ENCODE measurements around the gene PPFIA3. TPM values are rescaled to one million over a fixed set of nuclear protein-coding genes. Genes with fewer than 3 reads are reported as not detected.

Gene PPFIA3
- total and polyA plus RNA-seq, 9 donors, result 0.55 to 6.1 (median 3.2) TPM

- Histone ChIP-seq H3K9me3 (no peaks in the 10 kb centered on the region), H3K4me1 (ENCODE audit: insufficient read depth) (no peaks in the 10 kb centered on the region), H3K27me3 (no peaks in the 10 kb centered on the region), H3K4me3 (no peak overlapping the region), H3K27ac (no peak overlapping the region), H3K36me3 (no peaks in the 10 kb centered on the region)
- TF ChIP-seq EP300 (IDR thresholded peaks at IDR 0.05) (no peak), POLR2A (IDR thresholded peaks at IDR 0.05) (no peak), CTCF (IDR thresholded peaks at IDR 0.05) (no peak)
- 46 to 59% (median 57%) methylated on average over 24 of the region's 24 CpGs for WGBS, 3 donors
- intact Hi-C loops (cut with DNase I), result no loop called here
- no peak for DNase-seq
Measured at GRCh38 chr19:49165111-49165750, 45.9 kb downstream of the PPFIA3 start.

- intact Hi-C loops (cut with DNase I), result no loop called here
- Histone ChIP-seq H3K4me3 (no peak overlapping the region), H3K36me3 (no peaks in the 10 kb centered on the region), H3K27me3 (no peaks in the 10 kb centered on the region), H3K9me3 (no peaks in the 10 kb centered on the region), H3K4me1 (ENCODE audit: insufficient read depth) (no peaks in the 10 kb centered on the region), H3K27ac (no peak overlapping the region)
- DNase-seq, result no peak
- TF ChIP-seq CTCF (IDR thresholded peaks at IDR 0.05), result no peak
- no peak for TF ChIP-seq EP300 (IDR thresholded peaks at IDR 0.05)
- TF ChIP-seq POLR2A (IDR thresholded peaks at IDR 0.05), result no peak
- WGBS, 3 donors, result 23 to 41% (median 35%) methylated on average over 24 to 30 of the region's 30 CpGs
Measured at GRCh38 chr19:49165865-49166301, 46.5 kb downstream of the PPFIA3 start.

GRCh38 chr19:49167857-49168409, 48.6 kb downstream of the PPFIA3 start:
- Histone ChIP-seq H3K27ac (no peak overlapping the region), H3K36me3 (no peaks in the 10 kb centered on the region), H3K4me1 (ENCODE audit: insufficient read depth) (no peaks in the 10 kb centered on the region), H3K4me3 (no peak overlapping the region), H3K9me3 (no peaks in the 10 kb centered on the region), H3K27me3 (no peaks in the 10 kb centered on the region)
- DNase-seq, result no peak
- no peak for TF ChIP-seq POLR2A (IDR thresholded peaks at IDR 0.05)
- no peak for TF ChIP-seq CTCF (IDR thresholded peaks at IDR 0.05)
- TF ChIP-seq EP300 (IDR thresholded peaks at IDR 0.05), result no peak
- intact Hi-C loops (cut with DNase I), result no loop called here
- 67 to 79% (median 78%) methylated on average over 25 of the region's 25 CpGs for WGBS, 3 donors

GRCh38 chr19:49168421-49168820, 49.1 kb downstream of the PPFIA3 start:
- no peaks in the 10 kb centered on the region for H3K9me3 ChIP-seq
- H3K4me1 ChIP-seq (ENCODE audit: insufficient read depth), result no peaks in the 10 kb centered on the region
- H3K36me3 ChIP-seq, result no peaks in the 10 kb centered on the region
- intact Hi-C loops (cut with DNase I), result no loop called here
- no peaks in the 10 kb centered on the region for H3K27me3 ChIP-seq
- no peak overlapping the region for H3K27ac ChIP-seq
- DNase-seq, result no peak
- TF ChIP-seq CTCF (IDR thresholded peaks at IDR 0.05) (no peak), EP300 (IDR thresholded peaks at IDR 0.05) (no peak), POLR2A (IDR thresholded peaks at IDR 0.05) (no peak)
- 91 to 95% (median 91%) methylated on average over 23 of the region's 23 CpGs for WGBS, 3 donors
- H3K4me3 ChIP-seq, result no peak overlapping the region
